Stimulated activated naive B cell treated with anti-CD40 and anti-IgM and Interleukin-4, amounts not matched to agents 10 μg/mL and 1 μg/mL and 100 μg/mL, for 72 hours (primary cell): ENCODE results near the gene DDX54.
A peak's percentile ranks its signal among the peaks of the same experiment; 100 is the strongest.

Experiments
- ATAC-seq, 2 donors: fragments of 150-1000 bp; cut with Tn5 transposase; replicated peaks; 2 replicates each; pipeline ENCODE4 v1.10.0; 2021; ENCODE audit warnings: moderate library complexity in 1 of 2
- DNase-seq: peaks from one replicate; pipeline ENCODE4 v3.0.0; 2021
- H3K27ac Mint-ChIP-seq: one replicate; pipeline ENCODE4 v1.8.0; 2022; ENCODE audit warnings: mild to moderate bottlenecking, mixed read lengths
- H3K27me3 Mint-ChIP-seq, 2 donors: one replicate each; pipeline ENCODE4 v1.8.0; 2022; ENCODE audit warnings: mixed read lengths in 2 of 2
- H3K36me3 Mint-ChIP-seq, 2 donors: one replicate each; pipeline ENCODE4 v1.8.0; 2022; ENCODE audit warnings: mixed read lengths in 2 of 2, mild to moderate bottlenecking in 1 of 2
- H3K4me1 Mint-ChIP-seq, 2 donors: one replicate each; pipeline ENCODE4 v1.8.0; 2022; ENCODE audit warnings: mixed read lengths in 2 of 2, mild to moderate bottlenecking in 1 of 2
- H3K4me3 Mint-ChIP-seq, 2 donors: one replicate each; pipeline ENCODE4 v1.8.0; 2022; ENCODE audit warnings: mild to moderate bottlenecking in 2 of 2, mixed read lengths in 2 of 2, moderate library complexity in 1 of 2
- H3K9me3 Mint-ChIP-seq, 2 donors: one replicate each; pipeline ENCODE4 v1.8.0; 2022; ENCODE audit warnings: mixed read lengths in 2 of 2, mild to moderate bottlenecking in 1 of 2

Gene DDX54

DNA sequence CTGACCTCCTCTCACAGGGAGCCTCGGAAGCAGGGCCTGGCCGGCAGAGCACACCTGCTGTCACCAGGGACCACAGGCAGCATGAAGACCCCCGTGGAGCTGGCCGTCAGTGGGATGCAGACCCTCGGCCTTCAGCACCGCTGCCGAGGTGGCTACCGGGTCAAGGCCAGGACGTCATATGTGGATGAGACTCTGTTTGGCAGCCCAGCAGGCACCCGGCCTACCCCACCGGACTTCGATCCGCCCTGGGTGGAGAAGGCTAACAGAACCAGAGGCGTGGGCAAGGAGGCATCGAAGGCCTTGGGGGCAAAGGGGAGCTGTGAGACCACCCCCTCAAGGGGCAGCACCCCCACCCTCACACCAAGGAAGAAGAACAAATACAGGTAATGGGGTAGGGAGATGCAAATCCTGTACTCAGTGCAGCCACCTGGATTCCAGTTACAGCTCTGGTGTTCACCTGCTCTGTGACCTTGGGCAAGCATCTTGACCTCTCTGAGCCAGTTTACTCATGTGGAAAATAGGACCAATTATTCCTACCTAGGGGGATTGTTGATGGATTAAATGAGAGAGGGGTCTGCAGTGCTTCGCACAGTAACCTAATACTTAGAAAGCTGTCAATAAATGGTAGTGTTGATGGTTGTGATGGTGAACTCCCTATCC, 1.5 kb upstream of the DDX54 start:
- peak overlapping the region; percentile 99 for H3K27ac Mint-ChIP-seq
- ATAC-seq: no peak
- H3K27me3 Mint-ChIP-seq: no peaks in the 10 kb centered on the region
- no peak for DNase-seq
- peaks cover 36 to 44% of the 10 kb centered on the region in 2 donors for H3K36me3 Mint-ChIP-seq
- H3K4me1 Mint-ChIP-seq: peaks cover 21 to 26% of the 10 kb centered on the region in 2 donors
- peak overlapping the region; percentile 92 to 97 for H3K4me3 Mint-ChIP-seq
- H3K9me3 Mint-ChIP-seq: no peaks in the 10 kb centered on the region

DNA sequence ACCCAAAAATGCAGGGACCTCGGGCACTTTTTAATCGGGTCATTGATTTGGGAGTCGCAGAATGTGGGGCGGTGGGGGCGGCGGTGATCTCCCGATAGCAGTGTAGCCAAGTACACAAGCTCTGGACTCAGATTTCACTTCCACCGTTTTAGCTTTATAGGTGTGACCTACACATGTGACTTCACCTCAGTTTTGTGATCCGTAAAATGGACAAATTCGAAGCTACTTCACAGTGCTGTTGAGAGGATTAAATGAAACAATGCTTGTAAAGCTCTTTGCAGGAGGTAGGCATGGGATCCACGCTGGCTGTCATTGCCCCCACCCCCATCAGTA, 721 bp upstream of the DDX54 start:
- peaks cover 23 to 30% of the 10 kb centered on the region in 2 donors for H3K4me1 Mint-ChIP-seq
- H3K36me3 Mint-ChIP-seq: peaks cover 31 to 39% of the 10 kb centered on the region in 2 donors
- peak overlapping the region; percentile 99 for H3K27ac Mint-ChIP-seq
- DNase-seq (no peak), ATAC-seq (no peak)
- H3K9me3 Mint-ChIP-seq: no peaks in the 10 kb centered on the region
- H3K27me3 Mint-ChIP-seq: no peaks in the 10 kb centered on the region
- peak overlapping the region; percentile 92 to 97 for H3K4me3 Mint-ChIP-seq

DNA sequence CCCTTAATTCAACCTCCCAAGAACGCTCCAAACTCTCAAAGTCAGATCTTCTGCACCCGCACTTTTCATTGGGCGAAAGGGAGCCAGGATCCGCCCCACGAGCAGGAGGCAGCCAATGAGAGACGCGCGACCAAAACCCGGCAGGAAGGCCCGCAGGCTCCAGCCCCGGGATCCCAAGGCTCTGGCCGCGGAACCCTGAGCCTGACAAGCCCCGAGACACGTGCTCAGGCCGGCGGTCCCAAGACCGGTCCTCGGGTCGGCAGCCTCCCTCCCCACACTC, 438 bp downstream of the DDX54 start:
- ATAC-seq (peak; percentile 86 to 88), DNase-seq (peak; percentile 86)
- Mint-ChIP-seq H3K27ac (peak overlapping the region; percentile 99), H3K9me3 (no peaks in the 10 kb centered on the region), H3K36me3 (peaks cover 28 to 38% of the 10 kb centered on the region in 2 donors), H3K4me3 (peak overlapping the region; percentile 92 to 97), H3K4me1 (peaks cover 25 to 30% of the 10 kb centered on the region in 2 donors), H3K27me3 (no peaks in the 10 kb centered on the region)

DNA sequence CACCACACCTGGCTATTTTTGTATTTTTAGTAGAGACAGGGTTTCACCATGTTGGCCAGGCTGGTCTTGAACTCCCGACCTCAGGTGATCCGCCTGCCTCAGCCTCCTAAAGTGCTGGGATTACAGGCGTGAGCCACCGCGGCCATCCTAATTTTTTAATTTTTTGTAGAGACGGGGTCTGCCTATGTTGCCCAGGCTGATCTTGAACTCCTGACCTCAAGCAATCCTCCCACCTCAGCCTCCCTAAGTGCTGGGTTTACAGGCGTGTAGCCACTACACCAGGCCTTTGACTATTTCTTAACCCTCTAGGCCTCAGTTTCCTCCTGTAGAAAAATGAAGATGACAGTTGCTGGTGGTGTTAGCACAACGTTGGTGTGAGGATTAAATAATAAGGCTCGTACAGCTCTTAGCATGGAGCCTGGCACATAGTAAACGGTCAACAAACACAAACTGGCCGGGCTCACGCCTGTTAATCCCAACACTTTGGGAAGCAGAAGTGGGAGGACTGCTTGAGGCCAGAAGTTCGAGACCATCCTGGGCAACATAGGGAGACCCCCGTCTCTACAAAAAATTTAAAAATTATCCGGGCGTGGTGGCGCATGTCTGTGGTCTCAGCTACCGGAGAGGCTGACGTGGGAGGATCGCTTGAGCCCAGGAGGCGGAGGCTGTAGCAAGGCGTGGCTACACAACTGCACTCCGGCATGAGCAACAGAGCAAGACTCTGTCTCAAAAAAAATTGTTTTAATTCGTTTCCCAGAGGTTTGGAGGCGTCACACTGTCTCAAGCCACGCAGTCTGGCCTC, 979 bp downstream of the DDX54 start:
- ATAC-seq (peak; percentile 72 to 76), DNase-seq (no peak)
- H3K4me1 Mint-ChIP-seq: peaks cover 25 to 30% of the 10 kb centered on the region in 2 donors
- no peaks in the 10 kb centered on the region for H3K9me3 Mint-ChIP-seq
- H3K27ac Mint-ChIP-seq: peak overlapping the region; percentile 99
- no peaks in the 10 kb centered on the region for H3K27me3 Mint-ChIP-seq
- peak overlapping the region; percentile 92 to 97 for H3K4me3 Mint-ChIP-seq
- H3K36me3 Mint-ChIP-seq: peaks cover 32 to 40% of the 10 kb centered on the region in 2 donors

DNA sequence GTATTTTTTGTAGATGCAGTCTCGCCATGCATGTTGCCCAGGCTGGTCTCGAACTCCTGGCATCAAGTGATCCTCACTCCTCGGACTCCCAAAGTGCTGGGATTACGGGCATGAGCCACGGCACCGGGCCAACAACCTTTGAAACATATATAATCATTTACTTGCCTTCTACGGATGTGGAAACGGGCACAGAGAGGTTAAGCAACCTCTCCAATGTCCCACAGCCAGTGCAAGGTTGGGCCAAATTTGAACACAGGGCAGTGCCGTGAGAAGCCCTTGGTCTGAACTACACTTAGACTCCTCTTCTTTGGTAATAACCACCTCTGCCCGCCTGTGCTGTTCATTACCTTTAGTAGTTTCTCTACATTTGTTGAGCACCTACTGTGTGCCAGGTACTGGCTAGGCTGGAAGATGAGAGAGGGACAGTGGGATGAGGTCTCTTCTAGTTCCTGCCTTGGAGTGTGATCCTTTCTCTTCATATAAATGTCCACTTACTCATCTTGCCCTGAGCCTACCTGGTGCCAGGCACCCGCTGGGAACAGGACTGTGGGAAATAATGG, 2.2 kb downstream of the DDX54 start:
- DNase-seq: no peak
- Mint-ChIP-seq H3K36me3 (peaks cover 35 to 49% of the 10 kb centered on the region in 2 donors), H3K4me1 (peaks cover 23 to 30% of the 10 kb centered on the region in 2 donors), H3K9me3 (no peaks in the 10 kb centered on the region), H3K4me3 (peak overlapping the region in 1 of 2 donors; percentile 92), H3K27me3 (no peaks in the 10 kb centered on the region), H3K27ac (peak overlapping the region; percentile 85)
- no peak for ATAC-seq

DNA sequence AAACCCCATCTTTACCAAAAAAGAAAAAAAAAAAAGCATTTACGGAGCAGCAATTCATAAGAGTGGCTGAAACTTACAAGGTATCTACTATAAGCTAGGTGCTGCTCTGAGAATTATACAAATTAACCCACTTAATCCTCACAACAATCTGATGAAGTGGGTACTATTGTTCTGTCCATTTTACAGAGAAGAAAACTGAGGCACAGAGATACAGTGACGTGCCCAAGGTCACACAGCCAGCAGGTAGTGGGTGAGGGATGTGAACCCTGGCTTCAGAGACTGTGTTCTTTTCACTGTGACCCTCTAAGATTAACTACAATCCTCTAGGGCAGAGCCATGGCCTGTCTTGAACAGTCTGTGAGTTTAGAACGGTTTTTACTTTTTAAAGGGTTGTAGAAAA, 3.3 kb downstream of the DDX54 start:
- Mint-ChIP-seq H3K27me3 (no peaks in the 10 kb centered on the region), H3K36me3 (peaks cover 42 to 55% of the 10 kb centered on the region in 2 donors), H3K9me3 (no peaks in the 10 kb centered on the region), H3K27ac (peak overlapping the region; percentile 37), H3K4me1 (peaks cover 18 to 24% of the 10 kb centered on the region in 2 donors), H3K4me3 (no peak overlapping the region)
- ATAC-seq (no peak), DNase-seq (no peak)

DNA sequence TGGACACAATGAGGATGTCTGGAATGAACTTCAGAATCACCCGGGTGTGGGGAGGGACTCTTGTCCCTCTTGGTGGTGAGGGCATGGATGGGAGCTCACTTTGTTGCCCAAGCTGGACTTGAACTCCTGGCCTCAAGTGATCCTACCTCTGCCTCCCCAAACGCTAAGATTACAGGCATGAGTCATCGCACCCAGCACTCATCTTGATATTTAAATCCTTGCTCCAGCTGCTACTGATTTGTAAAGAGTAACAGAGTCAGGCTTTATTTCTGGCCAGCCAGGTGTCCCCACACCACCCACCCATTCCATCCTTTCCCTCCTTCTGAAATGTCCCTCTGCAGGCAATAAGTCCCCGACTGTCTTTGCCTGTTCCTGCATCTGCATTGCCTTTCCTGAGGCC, 4.9 kb downstream of the DDX54 start:
- peak overlapping the region; percentile 47 for H3K27ac Mint-ChIP-seq
- peaks cover 42 to 58% of the 10 kb centered on the region in 2 donors for H3K36me3 Mint-ChIP-seq
- peaks cover 10 to 13% of the 10 kb centered on the region in 2 donors for H3K4me1 Mint-ChIP-seq

DNA sequence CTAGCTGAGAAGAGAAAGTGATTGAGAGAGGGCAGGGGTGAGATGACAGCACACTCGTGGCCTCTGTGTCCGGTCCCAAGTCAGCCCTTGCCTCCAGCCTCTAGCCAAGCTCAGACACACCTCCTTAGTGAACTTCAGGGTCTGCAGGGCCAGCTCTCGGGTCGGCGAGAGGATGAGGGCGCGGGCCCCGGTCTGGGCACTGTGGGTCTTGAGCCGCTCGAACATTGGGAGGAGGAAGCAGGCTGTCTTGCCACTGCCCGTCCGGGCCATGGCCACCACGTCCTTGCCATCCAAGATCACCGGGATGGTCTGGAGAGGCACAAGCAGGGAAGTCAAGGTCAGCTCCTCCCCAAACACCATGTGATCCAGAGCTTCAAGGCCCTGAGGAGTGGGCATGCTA, 6.3 kb downstream of the DDX54 start:
- ATAC-seq (no peak), DNase-seq (no peak)
- peaks cover 13 to 23% of the 10 kb centered on the region in 2 donors for H3K4me1 Mint-ChIP-seq
- H3K27ac Mint-ChIP-seq: no peak overlapping the region
- H3K27me3 Mint-ChIP-seq: no peaks in the 10 kb centered on the region
- no peaks in the 10 kb centered on the region for H3K9me3 Mint-ChIP-seq
- peaks cover 50 to 63% of the 10 kb centered on the region in 2 donors for H3K36me3 Mint-ChIP-seq
- H3K4me3 Mint-ChIP-seq: no peak overlapping the region

More for the DNA sequence above, 4.9 kb downstream of the DDX54 start:
- DNase-seq (no peak), ATAC-seq (no peak)
- Mint-ChIP-seq H3K27me3 (no peaks in the 10 kb centered on the region), H3K4me3 (no peak overlapping the region), H3K9me3 (no peaks in the 10 kb centered on the region)

DNA sequence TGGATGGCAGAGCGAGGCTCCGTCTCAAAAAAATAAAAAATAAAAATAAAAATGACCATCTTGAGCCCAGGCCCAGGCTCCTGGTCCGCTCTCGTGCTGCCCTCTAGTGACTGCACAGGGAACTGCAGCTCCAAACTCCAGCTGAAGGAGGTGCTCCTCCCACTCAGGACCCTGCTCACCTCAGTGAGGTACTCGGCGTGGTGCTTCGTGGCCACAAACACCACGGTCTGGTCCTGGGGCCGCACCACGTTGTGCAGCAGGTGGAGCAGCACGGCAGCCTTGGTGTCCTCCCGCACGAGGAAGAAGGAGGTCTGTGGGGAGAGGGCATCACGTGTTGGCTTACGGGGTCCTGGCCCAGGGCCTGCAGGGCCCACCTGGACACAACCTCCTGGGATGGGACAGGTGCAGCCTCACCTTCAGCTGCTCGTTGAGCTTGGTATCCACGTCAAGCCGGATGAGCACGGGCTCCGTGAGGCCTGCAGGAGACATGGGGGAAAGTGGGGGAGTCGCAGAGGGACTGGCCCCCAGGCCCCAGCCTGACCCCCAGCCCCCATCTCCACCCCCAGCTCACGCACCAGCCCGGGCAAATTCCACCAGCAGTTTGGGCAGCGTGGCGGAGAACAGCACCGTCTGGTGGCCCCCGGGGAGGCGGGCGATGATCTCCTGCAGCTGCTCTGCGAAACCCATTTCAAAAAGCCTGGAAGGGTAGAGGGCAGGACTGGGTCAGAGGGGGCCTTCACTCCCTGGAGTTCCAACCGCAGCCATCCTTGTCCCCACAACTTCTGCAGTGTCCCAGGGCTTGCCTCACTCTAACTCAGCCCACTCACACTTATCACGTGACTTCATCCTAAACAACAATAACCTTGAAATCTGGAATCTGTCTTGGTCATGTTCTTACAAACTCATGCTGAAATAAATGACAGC, 10.6 kb downstream of the DDX54 start:
- Mint-ChIP-seq H3K27ac (peak overlapping the region; percentile 84), H3K9me3 (no peaks in the 10 kb centered on the region), H3K27me3 (no peaks in the 10 kb centered on the region), H3K4me1 (peaks cover 24 to 48% of the 10 kb centered on the region in 2 donors), H3K36me3 (peaks cover 72 to 81% of the 10 kb centered on the region in 2 donors), H3K4me3 (peak overlapping the region in 1 of 2 donors; percentile 54)
- DNase-seq (peak; percentile 74), ATAC-seq (peak; percentile 47 to 67)

DNA sequence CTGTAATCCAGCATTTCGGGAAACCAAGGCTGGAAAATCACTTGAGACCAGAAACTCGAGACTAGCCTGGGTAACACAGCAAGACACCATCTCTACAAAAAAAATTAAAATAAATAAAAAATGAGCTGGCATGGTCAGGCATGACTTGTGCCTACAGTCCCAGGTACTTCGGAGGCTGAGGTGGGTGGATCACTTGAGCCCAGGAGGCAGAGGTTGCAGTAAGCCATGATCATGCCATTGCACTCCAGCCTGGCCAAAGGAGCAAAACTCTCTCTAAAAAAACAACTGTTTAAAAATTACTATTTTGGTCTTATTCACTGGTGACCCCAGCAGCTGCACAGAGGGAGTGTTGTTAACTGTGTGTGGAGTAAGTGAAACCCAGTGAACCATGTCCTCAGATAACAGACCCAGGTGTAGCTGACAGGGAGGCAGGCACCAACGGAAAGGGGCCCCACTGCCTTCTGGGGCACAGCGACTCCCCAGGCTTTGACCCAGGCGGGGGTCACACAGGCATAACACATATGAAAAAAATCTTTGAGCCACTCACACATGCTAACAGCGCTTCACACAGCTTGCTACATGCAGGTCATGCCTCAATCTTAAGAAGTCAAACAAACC, 12.1 kb downstream of the DDX54 start:
- Mint-ChIP-seq H3K27ac (peak overlapping the region; percentile 84), H3K36me3 (peaks cover 72 to 79% of the 10 kb centered on the region in 2 donors), H3K9me3 (no peaks in the 10 kb centered on the region), H3K4me1 (peaks cover 24 to 50% of the 10 kb centered on the region in 2 donors), H3K4me3 (peak overlapping the region; percentile 17 to 23), H3K27me3 (no peaks in the 10 kb centered on the region)
- DNase-seq (no peak), ATAC-seq (peak; percentile 14 to 50)

DNA sequence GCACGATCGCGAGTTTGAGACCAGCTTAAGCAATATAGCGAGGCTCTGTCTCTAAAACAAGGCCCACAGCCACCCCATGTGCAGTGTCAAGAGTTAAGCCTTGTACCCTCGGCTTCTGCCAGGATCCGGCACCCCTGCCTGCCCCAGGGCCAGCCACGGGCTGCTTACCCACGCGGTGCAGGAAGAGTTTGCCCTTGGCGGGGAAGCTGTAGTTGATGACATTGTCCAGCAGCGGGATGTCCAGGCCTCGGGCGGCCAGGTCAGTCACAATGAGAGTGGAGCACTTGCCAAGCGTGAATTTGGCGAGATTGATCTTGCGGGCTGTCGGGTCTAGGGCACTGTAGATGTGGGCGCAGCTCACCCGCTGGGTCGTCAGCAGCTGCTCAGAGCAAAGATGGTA, 13.1 kb downstream of the DDX54 start:
- peak overlapping the region in 1 of 2 donors; percentile 12 for H3K4me3 Mint-ChIP-seq
- peaks cover 24 to 50% of the 10 kb centered on the region in 2 donors for H3K4me1 Mint-ChIP-seq
- no peak for DNase-seq
- no peak for ATAC-seq
- H3K27me3 Mint-ChIP-seq: no peaks in the 10 kb centered on the region
- no peaks in the 10 kb centered on the region for H3K9me3 Mint-ChIP-seq
- H3K27ac Mint-ChIP-seq: peak overlapping the region; percentile 92
- peaks cover 68 to 69% of the 10 kb centered on the region in 2 donors for H3K36me3 Mint-ChIP-seq

DNA sequence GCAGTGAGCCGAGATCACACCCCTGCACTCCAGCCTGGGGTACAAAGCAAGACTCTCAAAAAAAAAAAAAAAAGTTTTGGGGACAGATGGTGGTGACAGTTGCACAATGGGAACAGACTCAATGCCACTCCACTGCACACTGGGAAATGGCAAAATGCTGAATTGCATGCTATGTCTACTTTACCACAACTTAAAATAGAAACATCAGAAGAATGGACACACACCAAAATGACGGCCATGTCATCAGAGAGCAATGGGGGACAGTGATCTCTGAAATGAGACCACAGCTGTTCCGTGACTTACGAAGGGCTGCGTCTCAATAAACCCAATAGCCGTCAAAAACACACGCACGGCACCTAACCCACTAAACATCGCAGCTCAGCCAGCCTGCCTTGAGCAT, 13.7 kb downstream of the DDX54 start:
- Mint-ChIP-seq H3K4me3 (peak overlapping the region in 1 of 2 donors; percentile 60), H3K9me3 (no peaks in the 10 kb centered on the region), H3K27ac (peak overlapping the region; percentile 92), H3K27me3 (no peaks in the 10 kb centered on the region), H3K36me3 (peaks cover 61 to 67% of the 10 kb centered on the region in 2 donors), H3K4me1 (peaks cover 24 to 50% of the 10 kb centered on the region in 2 donors)
- DNase-seq (no peak), ATAC-seq (peak; percentile 28 to 50)

DNA sequence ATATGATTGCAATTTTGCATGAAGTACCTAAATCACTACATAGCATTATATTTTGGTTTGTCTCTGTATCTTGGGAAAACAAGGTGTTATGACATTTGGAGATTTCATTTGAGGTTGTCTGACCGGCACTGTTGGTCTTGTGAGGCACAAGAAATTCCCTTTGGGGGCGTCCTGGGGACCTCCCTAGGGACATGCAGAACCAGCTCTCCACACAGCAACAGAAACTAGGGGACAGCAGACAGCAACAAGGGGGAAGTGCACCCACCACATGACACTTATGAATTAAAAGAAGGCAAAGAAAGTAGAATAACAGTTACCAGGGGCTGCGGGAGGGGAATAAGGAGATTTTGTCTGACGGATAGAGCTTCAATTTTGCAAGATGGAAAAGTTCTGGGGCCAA, 14.4 kb downstream of the DDX54 start:
- DNase-seq (peak; percentile 60), ATAC-seq (peak; percentile 77)
- H3K27me3 Mint-ChIP-seq: no peaks in the 10 kb centered on the region
- no peaks in the 10 kb centered on the region for H3K9me3 Mint-ChIP-seq
- peaks cover 60 to 66% of the 10 kb centered on the region in 2 donors for H3K36me3 Mint-ChIP-seq
- H3K4me1 Mint-ChIP-seq: peaks cover 24 to 50% of the 10 kb centered on the region in 2 donors
- peak overlapping the region; percentile 50 to 60 for H3K4me3 Mint-ChIP-seq
- H3K27ac Mint-ChIP-seq: peak overlapping the region; percentile 92
